Endometrial microvascular endothelial cells (primary cell): Measurements from ENCODE around the gene C11orf16. TPM values are rescaled to one million over a fixed set of nuclear protein-coding genes. Genes with fewer than 3 reads are reported as not detected.
"Not testable (repeated sequence)": the region's sequence is repeated elsewhere in the genome, so short reads cannot be mapped to it uniquely, and the experiment has no call there.

ENCODE experiments used
- in situ Hi-C: cut with HindIII; loops from 2 replicates; pipeline ENCODE4 v1.10.0; 2017; ENCODE audit warnings: low sequenced_read_pairs, low pct_unique_long_range_greater_than_20kb; ENCODE audit errors: inconsistent ontology term
- total RNA-seq: library from RNA; depleted of rRNA; stranded (reverse); fragments of >200 nt; gene quantifications from one replicate; pipeline ENCODE4 v1.2.3, GENCODE V29; 2015; ENCODE audit errors: inconsistent ontology term

The C11orf16 gene
- total RNA-seq, 1 donor from 2014 or later, result not detected

- in situ Hi-C loops, result no loop called here
Measured at GRCh38 chr11:8941341-8942103, 8.8 kb upstream of the C11orf16 start.

- in situ Hi-C loops, result no loop called here
Measured at GRCh38 chr11:8937659-8938058, 4.9 kb upstream of the C11orf16 start.

GRCh38 chr11:8937159-8937558 is 4.4 kb upstream of the C11orf16 start:
- in situ Hi-C loops, result no loop called here

- in situ Hi-C loops, result not testable (repeated sequence)
Measured at GRCh38 chr11:8935789-8936188, 3.0 kb upstream of the C11orf16 start.

GRCh38 chr11:8934742-8935488 is 2.2 kb upstream of the C11orf16 start:
- in situ Hi-C loops, result no loop called here

GRCh38 chr11:8933931-8934330 is 1.2 kb upstream of the C11orf16 start:
- in situ Hi-C loops, result no loop called here

GRCh38 chr11:8930456-8931175 is 2.1 kb downstream of the C11orf16 start:
- in situ Hi-C loops, result no loop called here

- in situ Hi-C loops, result no loop called here
Measured at GRCh38 chr11:8928981-8929615, 3.6 kb downstream of the C11orf16 start.

- in situ Hi-C loops, result no loop called here
Measured at GRCh38 chr11:8928205-8928604, 4.5 kb downstream of the C11orf16 start.

- in situ Hi-C loops, result no loop called here
Measured at GRCh38 chr11:8927233-8927632, 5.5 kb downstream of the C11orf16 start.

GRCh38 chr11:8926236-8926635 is 6.5 kb downstream of the C11orf16 start:
- in situ Hi-C loops, result no loop called here

GRCh38 chr11:8925711-8926110 is 7.0 kb downstream of the C11orf16 start:
- in situ Hi-C loops, result no loop called here

- in situ Hi-C loops, result no loop called here
Measured at GRCh38 chr11:8922691-8923090, 10.1 kb downstream of the C11orf16 start.

GRCh38 chr11:8917157-8917825 is 15.5 kb downstream of the C11orf16 start:
- in situ Hi-C loops, result no loop called here

GRCh38 chr11:8914661-8915018 is 18.1 kb downstream of the C11orf16 start:
- in situ Hi-C loops, result no loop called here

GRCh38 chr11:8913961-8914660 is 18.6 kb downstream of the C11orf16 start:
- in situ Hi-C loops, result no loop called here

GRCh38 chr11:8911029-8911823 is 21.5 kb downstream of the C11orf16 start, which contains the start of gene AKIP1:
Gene AKIP1, plus strand, starts transcription at chr11:8911189. Its CDS starts 261 bp downstream, at chr11:8911450.
- in situ Hi-C loops, result no loop called here
